HG02970 (cell line): ENCODE results near the gene GPRIN3.

Experiments
- ATAC-seq: cut with Tn5 transposase; IDR thresholded peaks from one replicate; pipeline ENCODE4 v1.9.1; 2021; ENCODE audit warnings: mild to moderate bottlenecking, moderate library complexity, moderate number of reproducible peaks; ENCODE audit not compliant: unreplicated experiment, low FRiP score

The GPRIN3 gene

DNA sequence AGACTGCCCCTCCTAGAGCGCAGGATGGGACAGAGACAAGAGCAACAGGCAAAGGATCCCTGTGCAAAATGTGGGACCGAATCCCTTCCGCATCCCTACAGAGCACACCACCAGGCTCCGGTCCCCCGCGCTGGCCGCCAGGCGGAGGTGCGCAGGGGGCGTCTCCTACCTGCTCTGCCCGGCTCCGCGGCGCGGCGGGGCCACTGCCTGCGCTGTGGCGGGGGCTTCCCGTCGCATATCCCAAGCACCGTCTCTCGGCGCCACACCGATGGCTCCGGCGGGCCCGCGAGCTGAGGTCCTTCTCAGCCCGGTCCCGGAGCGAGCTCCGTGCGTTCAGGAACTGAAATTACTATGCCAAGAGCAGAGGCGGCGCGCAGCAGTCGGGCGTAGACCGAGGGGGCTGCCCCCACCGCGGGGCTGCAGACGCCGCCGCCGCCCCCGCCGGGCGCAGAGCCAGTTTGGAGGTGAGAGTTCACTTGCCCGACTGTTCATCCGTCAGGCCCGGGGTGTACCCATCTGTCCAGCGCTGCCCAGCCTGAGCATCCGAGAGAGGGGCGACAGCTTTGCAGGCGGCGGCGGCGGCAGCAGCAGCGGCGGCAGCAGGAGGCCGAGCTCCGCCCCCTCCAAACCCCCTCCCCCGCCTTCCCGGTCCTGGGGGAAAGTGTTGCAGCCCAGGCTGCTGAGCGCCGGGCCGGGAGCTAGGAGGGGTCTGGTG, at the start of gene GPRIN3:
Gene GPRIN3 (minus strand): TSS at position 355 of the 715 bp plus-strand sequence. CDS start 57,690 bp downstream, outside the sequence.
- no peak for ATAC-seq

DNA sequence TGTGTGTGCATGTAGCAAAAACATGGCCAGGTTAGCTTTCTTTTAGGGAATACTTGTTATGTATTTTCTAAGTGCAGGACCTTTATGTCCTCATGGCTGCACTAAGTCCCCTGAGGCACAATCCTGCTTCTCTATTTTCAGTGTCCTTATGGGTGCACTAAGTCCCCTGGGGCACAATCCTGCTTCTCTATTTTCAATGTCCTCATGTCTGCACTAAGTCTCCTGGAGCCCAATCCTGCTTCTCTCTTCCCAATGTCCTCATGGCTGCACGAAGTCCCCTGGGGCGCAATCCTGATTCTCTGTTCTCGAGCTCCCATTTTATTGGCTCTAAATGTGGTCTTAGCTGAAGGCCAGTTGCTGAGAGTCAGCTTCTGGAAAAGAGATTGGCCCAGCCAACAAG, 49.7 kb upstream of the GPRIN3 start:
- ATAC-seq: no peak

DNA sequence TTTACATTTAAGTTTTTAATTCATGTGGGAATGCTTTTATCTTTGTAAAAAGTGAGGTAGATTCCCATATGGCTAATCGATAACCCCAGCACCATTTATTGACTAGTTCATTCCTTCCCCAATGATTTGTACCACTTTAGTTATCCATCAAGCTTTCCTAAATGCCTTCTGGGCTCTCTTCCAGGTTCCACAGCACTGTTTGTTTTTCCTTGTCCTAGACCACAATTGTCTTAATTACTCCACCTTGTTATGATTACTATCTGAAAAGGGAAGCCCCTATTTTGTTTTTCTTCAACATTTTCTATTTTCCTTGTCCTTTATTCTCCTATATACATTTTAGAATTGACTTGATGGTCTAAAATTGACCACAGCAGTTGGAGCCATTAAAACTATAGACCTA, 48.5 kb upstream of the GPRIN3 start:
- no peak for ATAC-seq

DNA sequence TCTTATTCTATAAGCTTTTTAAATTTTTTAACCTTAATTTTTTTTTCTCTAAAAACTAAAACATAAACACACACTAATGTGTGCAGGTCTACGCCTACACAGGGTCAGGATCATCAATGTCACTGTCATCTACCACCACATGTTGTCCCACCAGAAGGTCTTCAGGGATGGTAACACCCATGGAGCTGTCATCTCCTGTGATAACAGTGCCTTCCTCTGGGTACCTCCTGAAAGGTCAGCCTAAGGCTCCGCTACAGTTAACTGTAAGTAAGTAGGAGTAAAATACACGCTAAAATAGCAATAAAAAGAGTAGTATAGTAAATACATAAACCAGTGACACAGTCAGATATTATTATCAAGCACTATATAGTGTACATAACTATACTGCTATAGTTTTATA, 45.9 kb upstream of the GPRIN3 start:
- no peak for ATAC-seq

- ATAC-seq: no peak
Observed at GRCh38 chr4:89352541-89352940, 44.9 kb upstream of the GPRIN3 start.

DNA sequence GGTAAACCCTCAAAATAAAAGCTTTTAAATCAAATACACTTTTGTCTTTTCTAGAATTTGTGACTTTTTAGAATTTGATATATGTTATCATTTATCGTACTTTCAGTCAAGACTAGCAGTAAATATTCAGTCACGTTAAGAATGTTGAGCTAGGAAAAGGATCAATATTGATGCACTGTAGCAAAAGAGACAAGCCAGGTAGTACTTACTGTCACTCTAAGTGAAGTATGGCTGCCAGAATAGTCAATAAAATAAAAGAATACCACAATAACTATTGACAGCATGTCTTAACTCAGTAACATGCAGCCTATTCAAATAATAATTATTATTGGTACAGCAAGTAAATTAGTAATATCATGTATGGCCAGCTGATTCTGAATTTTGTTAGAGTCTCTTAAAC, 43.6 kb upstream of the GPRIN3 start:
- ATAC-seq: no peak

DNA sequence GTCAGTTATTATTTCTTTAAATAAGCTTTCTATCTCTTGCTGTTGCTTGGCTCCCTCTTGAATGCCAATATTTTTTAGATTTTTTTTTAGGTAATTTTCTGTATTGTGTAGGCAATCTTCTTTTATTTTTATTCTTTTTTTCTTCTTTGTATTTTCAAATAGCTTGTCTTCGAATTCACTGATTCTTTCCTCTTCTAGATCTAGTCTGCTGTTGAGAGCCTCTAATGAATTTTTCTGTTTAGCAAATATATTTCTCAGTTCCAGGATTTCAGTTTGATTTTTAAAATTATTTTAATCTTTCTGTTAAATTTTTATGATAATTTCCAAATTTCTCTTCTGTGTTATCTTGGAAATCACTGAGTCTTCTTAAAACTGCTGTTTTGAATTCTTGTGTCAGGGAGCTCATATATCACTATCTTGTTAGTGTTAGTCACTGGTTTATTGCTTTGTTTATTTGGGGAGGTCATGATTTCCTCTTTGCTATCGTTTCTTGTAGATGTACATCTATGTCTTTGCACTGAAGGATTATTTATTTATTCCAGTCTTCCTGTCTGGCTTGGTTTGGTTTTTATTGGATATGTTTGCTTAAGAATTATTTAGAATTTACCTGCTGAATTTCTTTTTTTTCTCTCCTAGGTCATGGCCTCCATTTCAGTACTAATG, 39.9 kb upstream of the GPRIN3 start:
- no peak for ATAC-seq

DNA sequence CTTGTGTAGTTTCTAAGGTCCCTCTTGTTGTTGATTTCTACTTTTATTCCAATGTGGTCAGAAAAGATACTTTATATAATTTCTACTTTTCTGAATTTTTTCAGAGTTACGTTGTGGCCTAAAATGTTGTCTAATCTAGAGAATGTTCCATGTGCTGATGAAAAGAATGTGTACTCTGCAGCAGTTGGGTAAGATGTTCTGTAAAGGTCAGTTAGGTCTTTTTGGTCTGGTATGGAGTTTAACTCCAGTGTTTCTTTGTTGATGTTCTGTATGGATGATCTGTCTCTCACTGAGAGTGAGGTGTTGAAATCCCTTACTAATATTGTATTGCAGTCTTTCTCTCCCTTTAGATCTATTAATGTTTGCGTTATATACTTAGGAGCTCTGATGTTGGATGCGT, 37.0 kb upstream of the GPRIN3 start:
- ATAC-seq: no peak

GRCh38 chr4:89338206-89338605, 30.6 kb upstream of the GPRIN3 start:
- no peak for ATAC-seq

DNA sequence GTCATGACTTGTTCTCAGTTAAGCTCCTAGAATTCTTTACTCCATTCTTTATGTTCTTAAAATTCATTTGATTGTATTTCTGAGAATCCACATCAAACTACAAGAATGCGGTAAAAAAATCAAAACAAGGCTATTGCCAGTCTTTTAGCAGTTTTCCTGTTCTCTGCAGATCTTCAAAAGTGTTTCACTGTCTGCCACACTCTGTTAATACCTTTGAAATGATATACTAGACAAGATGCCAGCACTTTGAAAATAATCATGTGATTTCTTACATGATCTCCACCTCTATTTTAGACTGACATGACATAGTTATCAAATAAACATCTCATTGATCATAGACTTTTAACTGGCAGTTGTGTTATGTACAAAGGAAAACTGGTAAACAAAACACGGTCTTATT, 30.1 kb upstream of the GPRIN3 start:
- ATAC-seq: no peak

DNA sequence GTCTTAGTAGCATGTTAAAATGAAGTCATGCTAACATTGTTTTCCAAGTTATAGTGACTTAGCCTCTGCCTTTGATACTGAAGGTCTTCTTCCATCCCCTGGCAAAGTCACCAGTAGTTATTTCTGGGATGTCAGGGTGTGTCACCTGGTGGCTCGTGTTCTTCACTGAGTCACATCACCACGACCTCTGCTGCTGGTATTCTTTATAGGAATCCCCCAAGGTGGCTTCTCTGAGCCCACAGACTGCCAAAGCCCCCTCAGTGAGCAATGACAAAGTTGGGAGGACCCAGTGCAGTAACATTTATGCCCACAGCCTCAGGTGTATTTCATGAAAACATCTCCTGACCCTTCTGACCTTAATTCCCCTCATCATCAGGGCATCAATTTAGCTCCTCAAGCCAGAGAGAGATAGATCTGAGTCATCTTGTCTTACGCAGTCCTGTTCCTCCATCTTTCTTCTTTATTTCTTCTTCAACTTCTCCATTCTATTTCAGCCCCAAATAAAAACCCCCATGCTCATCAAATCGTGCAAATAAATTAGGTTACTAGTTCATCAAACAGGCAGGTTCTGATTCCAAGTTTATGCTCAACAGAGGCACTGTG, 29.3 kb upstream of the GPRIN3 start:
- no peak for ATAC-seq

DNA sequence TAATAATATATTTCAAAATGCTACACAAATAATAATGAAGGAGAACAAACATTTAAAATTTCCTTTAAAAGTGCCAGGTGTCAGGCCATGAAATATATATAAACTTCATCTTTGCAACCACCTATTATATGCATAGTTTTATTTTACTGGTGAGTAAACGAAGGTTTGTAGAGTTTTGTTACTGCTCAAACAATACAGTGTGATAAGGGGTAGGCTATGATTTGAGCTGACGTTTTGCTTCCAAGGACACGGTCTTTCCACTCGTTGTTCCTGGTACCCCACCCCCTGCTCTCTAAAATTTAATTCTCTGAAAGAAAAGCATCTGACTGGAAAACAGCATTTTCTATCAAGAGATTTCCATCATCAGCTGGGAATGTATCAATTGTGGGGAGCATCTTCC, 27.2 kb upstream of the GPRIN3 start:
- ATAC-seq: no peak

GRCh38 chr4:89334311-89334710, 26.7 kb upstream of the GPRIN3 start:
- no peak for ATAC-seq

- ATAC-seq: no peak
Observed at GRCh38 chr4:89331686-89332544, 24.3 kb upstream of the GPRIN3 start.

DNA sequence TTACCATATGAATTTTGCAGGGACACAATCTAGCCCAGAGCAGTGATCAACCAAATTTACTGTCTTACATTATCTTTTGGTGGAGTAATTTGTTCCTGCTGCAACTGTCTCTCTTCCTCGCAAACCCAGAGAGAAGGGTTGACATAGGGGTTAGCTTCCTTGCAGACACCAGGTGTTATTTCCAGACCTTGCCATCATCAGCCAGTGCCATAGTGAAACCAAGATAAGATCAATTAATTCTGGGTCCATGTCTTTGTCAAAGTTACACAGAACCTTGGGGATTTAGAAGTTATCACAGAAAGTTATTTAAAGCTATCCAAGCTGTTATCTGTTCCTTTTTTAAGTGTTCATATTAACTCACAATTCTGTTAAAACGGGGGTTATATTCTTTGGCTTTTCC, 23.6 kb upstream of the GPRIN3 start:
- ATAC-seq: no peak

- ATAC-seq: no peak
Observed at GRCh38 chr4:89329280-89329679, 21.7 kb upstream of the GPRIN3 start.

- ATAC-seq: peak; percentile 83
Observed at GRCh38 chr4:89324671-89325070, 17.1 kb upstream of the GPRIN3 start.

GRCh38 chr4:89322671-89323070, 15.1 kb upstream of the GPRIN3 start:
- no peak for ATAC-seq

- ATAC-seq: no peak
Observed at GRCh38 chr4:89319756-89320155, 12.2 kb upstream of the GPRIN3 start.

DNA sequence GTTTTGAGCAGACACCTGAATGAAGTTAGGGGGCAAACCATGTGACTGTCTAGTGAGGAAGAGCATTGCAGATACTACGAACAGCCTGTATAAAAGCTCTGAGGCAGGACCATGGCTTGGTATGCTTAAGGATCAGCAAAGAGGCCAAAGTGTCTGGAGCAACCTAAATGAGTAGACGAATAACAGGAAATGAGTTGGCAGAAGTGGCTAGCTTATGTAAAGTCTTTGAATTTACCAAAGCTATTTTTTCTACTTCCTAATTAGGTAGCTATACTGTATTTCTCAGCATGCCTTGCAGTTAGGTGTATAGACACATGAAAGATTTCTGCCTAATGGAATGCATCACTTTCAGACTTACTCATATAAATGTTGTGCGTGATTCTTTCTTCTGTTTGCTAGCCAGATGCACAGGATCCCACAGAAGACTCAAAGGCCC, 9.3 kb upstream of the GPRIN3 start:
- ATAC-seq: no peak

- no peak for ATAC-seq
Observed at GRCh38 chr4:89316211-89316610, 8.6 kb upstream of the GPRIN3 start.
